Measurements from ENCODE around the gene WDR44.

DNA sequence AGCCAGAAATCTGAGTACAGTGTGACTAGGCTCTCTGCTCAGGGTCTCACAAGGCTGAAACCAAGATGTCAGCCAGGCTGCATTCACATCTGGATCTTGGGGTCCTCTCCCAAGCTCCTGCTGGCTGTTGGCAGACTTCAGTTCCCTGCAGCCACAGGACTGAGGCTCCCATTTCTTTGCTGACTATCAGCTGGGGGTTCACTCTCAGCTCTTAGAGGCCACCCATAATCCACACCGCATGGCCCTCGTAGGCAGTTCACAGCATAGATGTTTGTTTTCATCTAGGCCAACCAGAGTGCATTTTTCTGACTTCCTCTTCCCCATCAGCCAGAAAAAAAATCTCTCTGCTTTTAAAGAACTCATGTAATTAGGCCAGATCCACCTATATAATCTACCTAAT, 8.2 kb upstream of the WDR44 start:
- TF ChIP-seq, protein P1, sequence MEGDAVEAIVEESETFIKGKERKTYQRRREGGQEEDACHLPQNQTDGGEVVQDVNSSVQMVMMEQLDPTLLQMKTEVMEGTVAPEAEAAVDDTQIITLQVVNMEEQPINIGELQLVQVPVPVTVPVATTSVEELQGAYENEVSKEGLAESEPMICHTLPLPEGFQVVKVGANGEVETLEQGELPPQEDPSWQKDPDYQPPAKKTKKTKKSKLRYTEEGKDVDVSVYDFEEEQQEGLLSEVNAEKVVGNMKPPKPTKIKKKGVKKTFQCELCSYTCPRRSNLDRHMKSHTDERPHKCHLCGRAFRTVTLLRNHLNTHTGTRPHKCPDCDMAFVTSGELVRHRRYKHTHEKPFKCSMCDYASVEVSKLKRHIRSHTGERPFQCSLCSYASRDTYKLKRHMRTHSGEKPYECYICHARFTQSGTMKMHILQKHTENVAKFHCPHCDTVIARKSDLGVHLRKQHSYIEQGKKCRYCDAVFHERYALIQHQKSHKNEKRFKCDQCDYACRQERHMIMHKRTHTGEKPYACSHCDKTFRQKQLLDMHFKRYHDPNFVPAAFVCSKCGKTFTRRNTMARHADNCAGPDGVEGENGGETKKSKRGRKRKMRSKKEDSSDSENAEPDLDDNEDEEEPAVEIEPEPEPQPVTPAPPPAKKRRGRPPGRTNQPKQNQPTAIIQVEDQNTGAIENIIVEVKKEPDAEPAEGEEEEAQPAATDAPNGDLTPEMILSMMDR (IDR thresholded peaks at IDR 0.05; ENCODE audit: low read depth, low read length): no peak
- TF ChIP-seq EZH2phosphoT487 (IDR thresholded peaks at IDR 0.05; ENCODE audit: low read depth): no peak
